Stomach (tissue), 9 donors: ENCODE measurements around the gene RNLS. TPM values are rescaled to one million over a fixed set of nuclear protein-coding genes. Genes with fewer than 3 reads are reported as not detected.

ENCODE experiments used
- DNase-seq, 2 donors: peaks; one replicate each; pipeline versions ENCODE4 v3.0.0 to v3.0.0-alpha.2; 2013 to 2019
- H3K27ac ChIP-seq, 5 donors: fragments of 200-600 bp in 4 of 5; sonication (generic) in 4 of 5; one replicate each; pipeline ENCODE4 v1.5.1; 2013 to 2019; ENCODE audit warnings: mild to moderate bottlenecking in 1 of 5, moderate library complexity in 1 of 5
- H3K27me3 ChIP-seq, 3 donors: fragments of 200-600 bp; sonication (generic); one replicate each; pipeline ENCODE4 v1.5.1; 2017 to 2019; ENCODE audit warnings: mixed run types in 1 of 3
- H3K36me3 ChIP-seq, 4 donors: fragments of 200-600 bp; sonication (generic); 1 replicate in 3 of 4; 2 replicates in 1 of 4; pipeline ENCODE4 v1.5.1; 2016 to 2019
- H3K4me1 ChIP-seq, 4 donors: fragments of 200-600 bp; sonication (generic); one replicate each; pipeline ENCODE4 v1.5.1; 2016 to 2019
- H3K4me3 ChIP-seq, 4 donors: fragments of 200-600 bp; sonication (generic) in 3 of 4; one replicate each; pipeline ENCODE4 v1.5.1; 2016 to 2019; ENCODE audit warnings: mild to moderate bottlenecking in 1 of 4
- H3K9me3 ChIP-seq, 4 donors: fragments of 200-600 bp; sonication (generic); one replicate each; pipeline ENCODE4 v1.5.1; 2016 to 2019
- EP300 ChIP-seq: sonication (generic); formaldehyde crosslinking; IDR thresholded peaks from one replicate; pipeline ENCODE4 v1.6.1; 2017; ENCODE audit warnings: antibody characterized with exemption
- POLR2A ChIP-seq, 4 donors: fragments of 450-650 bp; IDR thresholded peaks; one replicate each; pipeline ENCODE4 v1.6.1; 2016; ENCODE audit warnings: antibody characterized with exemption in 4 of 4, control low read depth in 2 of 4, mild to moderate bottlenecking in 1 of 4, moderate library complexity in 1 of 4
- POLR2AphosphoS5 ChIP-seq, 3 donors: sonication (generic); formaldehyde crosslinking; IDR thresholded peaks; one replicate each; pipeline ENCODE4 v1.6.1; 2016; ENCODE audit warnings: antibody characterized with exemption in 3 of 3
- WGBS, 5 donors: extraction: QIAGEN DNeasy Blood & Tissue Kit in 3 of 5; methylation state at CpG; one replicate each; pipeline versions ENCODE4 v1.1.5 to v1.1.7; 2013 to 2018; 5-methylcytosine and 5-hydroxymethylcytosine counted together
- intact Hi-C: fragments of 100-400 bp; cut with DNase I; formaldehyde crosslinking; loops from one replicate; pipeline ENCODE4 v1.15.1; 2023; ENCODE audit warnings: low total_unique reads
- polyA plus RNA-seq, 3 donors: library from polyadenylated mRNA; stranded (reverse); fragments of 200-250 nt; gene quantifications; one replicate each; pipeline ENCODE4 v1.2.3, GENCODE V29; 2013
- total RNA-seq, 5 donors: library from RNA; depleted of rRNA; stranded (reverse); fragments of >200 nt; gene quantifications; one replicate each; pipeline versions ENCODE4 v1.1.0 to v1.2.3, GENCODE V29; 2014 to 2016
- TF ChIP-seq, protein P1 (sequence below), 7 experiments: fragments of 450-650 bp in 4 of 7; fragments of 200-600 bp in 3 of 7; sonication (generic) in 3 of 7; IDR thresholded peaks; one replicate each; pipeline ENCODE4 v1.5.1; 2016 to 2019; ENCODE audit warnings: antibody characterized with exemption in 7 of 7, control low read depth in 2 of 7, mild to moderate bottlenecking in 1 of 7
- donor health status: healthy with polysubstance abuse.
- donor health status: Bipolar disorder and iron deficiency.
- donor health status: healthy.

RNLS gene
- total and polyA plus RNA-seq, 8 donors, result 6.7 to 21.5 (median 11.6) TPM; not detected in 2

DNA sequence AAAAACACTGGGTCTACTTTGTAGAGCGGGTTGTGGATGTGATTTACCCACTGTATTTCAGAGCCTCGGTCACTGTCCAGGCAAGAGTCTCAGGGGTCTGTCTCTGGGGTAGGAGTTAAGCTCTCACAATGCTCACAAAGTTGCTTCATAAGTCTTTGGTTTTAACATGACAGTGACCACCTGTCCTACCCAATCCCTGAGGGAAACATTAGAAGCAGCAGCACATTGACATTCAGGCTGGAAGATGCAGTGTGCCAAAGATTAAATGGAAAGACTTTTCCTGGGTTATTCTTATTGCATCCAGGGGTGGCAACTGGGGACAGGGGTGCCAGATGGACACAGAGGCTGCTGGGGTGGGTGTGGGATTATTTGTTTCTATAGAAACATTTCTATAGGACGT lies 330.0 kb downstream of the RNLS start:
- H3K27ac ChIP-seq, result peak overlapping the region in 1 of 5 donors; percentile 55
- intact Hi-C loops, result no loop called here

DNA sequence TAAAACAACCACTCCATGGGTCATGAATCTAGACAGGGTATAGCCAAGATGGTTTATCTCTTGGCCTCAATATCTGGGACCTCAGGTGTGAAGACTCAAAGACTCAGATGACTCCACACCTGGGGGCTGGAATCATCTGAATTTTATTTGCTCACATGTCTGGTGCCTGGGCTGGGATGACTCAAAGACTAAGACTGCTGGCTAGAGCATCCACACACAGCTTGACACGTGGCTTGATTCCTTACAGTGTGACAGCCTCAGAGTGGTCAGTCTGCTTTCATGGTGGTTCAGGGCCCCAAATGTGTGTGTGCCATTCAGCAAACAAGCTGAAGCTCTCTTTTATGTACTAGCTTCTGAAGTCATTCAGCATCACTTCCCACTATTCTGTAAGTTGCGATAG lies 333.7 kb downstream of the RNLS start:
- Histone ChIP-seq H3K9me3 (no peaks in the 10 kb centered on the region), H3K4me1 (peaks cover 0 to 29% (median 9%) of the 10 kb centered on the region in 4 donors), H3K27ac (no peak overlapping the region), H3K27me3 (no peaks in the 10 kb centered on the region), H3K36me3 (no peaks in the 10 kb centered on the region), H3K4me3 (no peak overlapping the region)
- intact Hi-C loops, result no loop called here
- 78 to 97% (median 97%) methylated on average over 2 of the region's 2 CpGs for WGBS, 5 donors
- DNase-seq, result no peak
- TF ChIP-seq, protein P1, sequence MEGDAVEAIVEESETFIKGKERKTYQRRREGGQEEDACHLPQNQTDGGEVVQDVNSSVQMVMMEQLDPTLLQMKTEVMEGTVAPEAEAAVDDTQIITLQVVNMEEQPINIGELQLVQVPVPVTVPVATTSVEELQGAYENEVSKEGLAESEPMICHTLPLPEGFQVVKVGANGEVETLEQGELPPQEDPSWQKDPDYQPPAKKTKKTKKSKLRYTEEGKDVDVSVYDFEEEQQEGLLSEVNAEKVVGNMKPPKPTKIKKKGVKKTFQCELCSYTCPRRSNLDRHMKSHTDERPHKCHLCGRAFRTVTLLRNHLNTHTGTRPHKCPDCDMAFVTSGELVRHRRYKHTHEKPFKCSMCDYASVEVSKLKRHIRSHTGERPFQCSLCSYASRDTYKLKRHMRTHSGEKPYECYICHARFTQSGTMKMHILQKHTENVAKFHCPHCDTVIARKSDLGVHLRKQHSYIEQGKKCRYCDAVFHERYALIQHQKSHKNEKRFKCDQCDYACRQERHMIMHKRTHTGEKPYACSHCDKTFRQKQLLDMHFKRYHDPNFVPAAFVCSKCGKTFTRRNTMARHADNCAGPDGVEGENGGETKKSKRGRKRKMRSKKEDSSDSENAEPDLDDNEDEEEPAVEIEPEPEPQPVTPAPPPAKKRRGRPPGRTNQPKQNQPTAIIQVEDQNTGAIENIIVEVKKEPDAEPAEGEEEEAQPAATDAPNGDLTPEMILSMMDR (IDR thresholded peaks at IDR 0.05), result no peak
- no peak for TF ChIP-seq POLR2AphosphoS5 (IDR thresholded peaks at IDR 0.05)
- no peak for TF ChIP-seq POLR2A (IDR thresholded peaks at IDR 0.05)
- no peak for TF ChIP-seq EP300

More for the DNA sequence above, 330.0 kb downstream of the RNLS start:
- Histone ChIP-seq H3K4me3 (no peak overlapping the region), H3K27me3 (no peaks in the 10 kb centered on the region), H3K9me3 (no peaks in the 10 kb centered on the region), H3K36me3 (no peaks in the 10 kb centered on the region), H3K4me1 (peaks cover 5 to 21% (median 12%) of the 10 kb centered on the region in 4 donors)
- no peak for DNase-seq
- TF ChIP-seq POLR2A (IDR thresholded peaks at IDR 0.05), result no peak
- TF ChIP-seq EP300, result no peak
- TF ChIP-seq, protein P1 (IDR thresholded peaks at IDR 0.05), result no peak
- TF ChIP-seq POLR2AphosphoS5 (IDR thresholded peaks at IDR 0.05), result no peak
- WGBS, 5 donors, result 80 to 85% (median 84%) methylated on average over 3 of the region's 3 CpGs

DNA sequence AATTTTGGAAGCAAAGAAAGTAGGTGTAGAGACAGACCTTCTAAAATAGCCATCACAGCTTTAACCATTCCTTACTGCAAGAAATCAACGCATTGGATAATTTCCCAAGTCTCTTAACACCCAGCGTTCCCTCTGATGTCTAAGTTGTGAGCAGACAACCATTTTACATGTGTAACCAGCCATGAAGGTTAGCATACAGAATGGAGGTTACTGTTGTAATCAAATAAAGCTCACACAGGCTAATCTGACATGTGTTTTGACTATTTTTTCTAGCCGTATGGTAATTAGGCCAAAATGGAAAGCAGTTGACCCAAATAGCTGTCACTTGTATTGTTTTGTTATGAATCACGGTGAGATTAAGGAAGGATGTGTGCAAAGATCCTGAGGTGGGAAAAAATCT lies 336.4 kb downstream of the RNLS start:
- no peak overlapping the region for H3K4me3 ChIP-seq
- H3K27ac ChIP-seq, result peak overlapping the region in 2 of 5 donors; percentile 13 to 39
- 83 to 91% (median 87%) methylated on average over 4 of the region's 4 CpGs for WGBS, 5 donors
- no peaks in the 10 kb centered on the region for H3K9me3 ChIP-seq
- no peak for DNase-seq
- H3K27me3 ChIP-seq, result no peaks in the 10 kb centered on the region
- H3K36me3 ChIP-seq, result no peaks in the 10 kb centered on the region
- TF ChIP-seq POLR2AphosphoS5 (IDR thresholded peaks at IDR 0.05) (no peak), POLR2A (IDR thresholded peaks at IDR 0.05) (no peak), EP300 (no peak)
- TF ChIP-seq, protein P1 (IDR thresholded peaks at IDR 0.05), result no peak
- H3K4me1 ChIP-seq, result peaks cover 6 to 37% (median 16%) of the 10 kb centered on the region in 4 donors
- intact Hi-C loops, result no loop called here

DNA sequence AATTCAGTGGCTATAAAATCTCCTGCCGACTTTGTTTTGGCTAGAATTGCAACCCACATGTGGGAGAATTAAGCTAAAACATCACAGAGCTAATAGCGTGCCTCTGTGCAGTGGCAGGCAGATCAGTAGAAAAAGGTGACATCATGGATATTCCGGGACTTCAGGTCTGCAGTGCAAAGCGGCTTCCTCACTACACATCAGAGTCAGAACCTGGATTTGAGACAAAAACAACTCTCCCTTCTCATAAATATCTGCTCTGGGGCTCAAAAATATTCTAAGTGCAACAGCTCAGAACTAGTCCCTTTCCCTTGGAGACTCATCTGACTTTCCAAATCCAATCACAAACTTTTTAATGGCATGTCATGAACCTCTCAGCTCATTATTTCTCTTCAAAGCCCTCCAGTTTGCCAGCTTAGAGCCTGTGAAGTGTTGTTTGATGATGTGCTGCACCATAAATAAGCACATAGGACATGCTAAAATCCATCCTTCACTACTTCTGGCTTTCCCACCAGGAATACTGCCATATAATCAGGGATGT lies 337.1 kb downstream of the RNLS start:
- intact Hi-C loops, result no loop called here
- no peak overlapping the region for H3K4me3 ChIP-seq
- H3K9me3 ChIP-seq, result no peaks in the 10 kb centered on the region
- H3K4me1 ChIP-seq, result peaks cover 6 to 37% (median 16%) of the 10 kb centered on the region in 4 donors
- TF ChIP-seq EP300 (no peak), POLR2AphosphoS5 (IDR thresholded peaks at IDR 0.05) (no peak)
- TF ChIP-seq, protein P1 (IDR thresholded peaks at IDR 0.05), result no peak
- H3K36me3 ChIP-seq, result no peaks in the 10 kb centered on the region
- 59 to 76% (median 65%) methylated on average over 4 of the region's 4 CpGs for WGBS, 5 donors
- no peaks in the 10 kb centered on the region for H3K27me3 ChIP-seq
- DNase-seq, result peak in 1 of 2 donors; percentile 58
- H3K27ac ChIP-seq, result peak overlapping the region in 2 of 5 donors; percentile 13 to 39
